ENCODE results near the gene PTPRK. TPM values are rescaled to one million over a fixed set of nuclear protein-coding genes. Genes with fewer than 3 reads are reported as not detected.

The PTPRK gene
- total and polyA plus RNA-seq, 2 experiments from 2014 or later = 26.9 to 56.4 TPM

DNA sequence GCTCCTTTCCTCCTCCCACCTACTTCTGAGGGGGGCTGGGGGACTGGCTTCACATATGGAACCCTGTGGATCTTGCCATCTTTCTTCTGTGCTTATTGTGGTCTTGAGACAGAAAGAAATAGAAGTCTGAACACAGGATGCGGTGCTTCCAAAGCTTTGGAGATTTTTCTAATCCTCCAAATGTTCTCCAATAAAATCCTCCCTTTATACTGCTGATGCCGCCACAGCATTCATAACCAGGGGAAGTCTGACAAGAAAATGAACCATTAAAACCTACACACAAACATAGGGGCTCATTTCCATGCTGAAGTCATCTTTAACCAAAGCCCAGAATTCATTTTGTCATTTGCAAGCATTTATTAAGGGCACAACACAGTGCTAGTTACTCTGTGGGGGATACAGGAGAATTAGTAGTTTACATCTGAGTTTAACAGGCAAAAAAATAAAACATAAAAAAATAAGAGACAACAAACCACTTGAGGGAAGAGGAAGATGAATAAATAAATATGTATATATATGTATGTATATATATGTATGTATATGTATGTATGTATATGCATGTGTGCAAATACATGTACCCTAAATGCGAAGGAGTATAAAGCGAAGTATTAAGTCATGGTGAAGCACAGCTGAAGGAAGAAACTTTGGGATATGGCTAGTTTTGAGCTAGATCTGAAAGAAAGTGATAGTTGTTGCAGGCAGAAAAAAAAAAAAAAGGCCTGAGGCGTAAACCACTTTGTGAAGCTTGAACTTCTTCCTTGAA is 5.9 kb upstream of the PTPRK start:
- TF ChIP-seq STAT1 (IDR thresholded peaks at IDR 0.05; ENCODE audit: unreplicated experiment) = no peak
- TF ChIP-seq JUNB (IDR thresholded peaks at IDR 0.05; ENCODE audit: unreplicated experiment) = no peak
- TF ChIP-seq, protein P1, sequence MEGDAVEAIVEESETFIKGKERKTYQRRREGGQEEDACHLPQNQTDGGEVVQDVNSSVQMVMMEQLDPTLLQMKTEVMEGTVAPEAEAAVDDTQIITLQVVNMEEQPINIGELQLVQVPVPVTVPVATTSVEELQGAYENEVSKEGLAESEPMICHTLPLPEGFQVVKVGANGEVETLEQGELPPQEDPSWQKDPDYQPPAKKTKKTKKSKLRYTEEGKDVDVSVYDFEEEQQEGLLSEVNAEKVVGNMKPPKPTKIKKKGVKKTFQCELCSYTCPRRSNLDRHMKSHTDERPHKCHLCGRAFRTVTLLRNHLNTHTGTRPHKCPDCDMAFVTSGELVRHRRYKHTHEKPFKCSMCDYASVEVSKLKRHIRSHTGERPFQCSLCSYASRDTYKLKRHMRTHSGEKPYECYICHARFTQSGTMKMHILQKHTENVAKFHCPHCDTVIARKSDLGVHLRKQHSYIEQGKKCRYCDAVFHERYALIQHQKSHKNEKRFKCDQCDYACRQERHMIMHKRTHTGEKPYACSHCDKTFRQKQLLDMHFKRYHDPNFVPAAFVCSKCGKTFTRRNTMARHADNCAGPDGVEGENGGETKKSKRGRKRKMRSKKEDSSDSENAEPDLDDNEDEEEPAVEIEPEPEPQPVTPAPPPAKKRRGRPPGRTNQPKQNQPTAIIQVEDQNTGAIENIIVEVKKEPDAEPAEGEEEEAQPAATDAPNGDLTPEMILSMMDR (conservative IDR thresholded peaks at IDR 0.05; ENCODE audit: low read depth in 2 of 2) = no peak
- TF ChIP-seq, protein P2, sequence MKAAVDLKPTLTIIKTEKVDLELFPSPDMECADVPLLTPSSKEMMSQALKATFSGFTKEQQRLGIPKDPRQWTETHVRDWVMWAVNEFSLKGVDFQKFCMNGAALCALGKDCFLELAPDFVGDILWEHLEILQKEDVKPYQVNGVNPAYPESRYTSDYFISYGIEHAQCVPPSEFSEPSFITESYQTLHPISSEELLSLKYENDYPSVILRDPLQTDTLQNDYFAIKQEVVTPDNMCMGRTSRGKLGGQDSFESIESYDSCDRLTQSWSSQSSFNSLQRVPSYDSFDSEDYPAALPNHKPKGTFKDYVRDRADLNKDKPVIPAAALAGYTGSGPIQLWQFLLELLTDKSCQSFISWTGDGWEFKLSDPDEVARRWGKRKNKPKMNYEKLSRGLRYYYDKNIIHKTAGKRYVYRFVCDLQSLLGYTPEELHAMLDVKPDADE (IDR thresholded peaks at IDR 0.05) = no peak
- no peak for TF ChIP-seq NANOG (IDR thresholded peaks at IDR 0.05; ENCODE audit: borderline replicate concordance)
- TF ChIP-seq EZH2 (IDR thresholded peaks at IDR 0.05; ENCODE audit: low read depth, unreplicated experiment) = no peak
- TF ChIP-seq, protein P3, sequence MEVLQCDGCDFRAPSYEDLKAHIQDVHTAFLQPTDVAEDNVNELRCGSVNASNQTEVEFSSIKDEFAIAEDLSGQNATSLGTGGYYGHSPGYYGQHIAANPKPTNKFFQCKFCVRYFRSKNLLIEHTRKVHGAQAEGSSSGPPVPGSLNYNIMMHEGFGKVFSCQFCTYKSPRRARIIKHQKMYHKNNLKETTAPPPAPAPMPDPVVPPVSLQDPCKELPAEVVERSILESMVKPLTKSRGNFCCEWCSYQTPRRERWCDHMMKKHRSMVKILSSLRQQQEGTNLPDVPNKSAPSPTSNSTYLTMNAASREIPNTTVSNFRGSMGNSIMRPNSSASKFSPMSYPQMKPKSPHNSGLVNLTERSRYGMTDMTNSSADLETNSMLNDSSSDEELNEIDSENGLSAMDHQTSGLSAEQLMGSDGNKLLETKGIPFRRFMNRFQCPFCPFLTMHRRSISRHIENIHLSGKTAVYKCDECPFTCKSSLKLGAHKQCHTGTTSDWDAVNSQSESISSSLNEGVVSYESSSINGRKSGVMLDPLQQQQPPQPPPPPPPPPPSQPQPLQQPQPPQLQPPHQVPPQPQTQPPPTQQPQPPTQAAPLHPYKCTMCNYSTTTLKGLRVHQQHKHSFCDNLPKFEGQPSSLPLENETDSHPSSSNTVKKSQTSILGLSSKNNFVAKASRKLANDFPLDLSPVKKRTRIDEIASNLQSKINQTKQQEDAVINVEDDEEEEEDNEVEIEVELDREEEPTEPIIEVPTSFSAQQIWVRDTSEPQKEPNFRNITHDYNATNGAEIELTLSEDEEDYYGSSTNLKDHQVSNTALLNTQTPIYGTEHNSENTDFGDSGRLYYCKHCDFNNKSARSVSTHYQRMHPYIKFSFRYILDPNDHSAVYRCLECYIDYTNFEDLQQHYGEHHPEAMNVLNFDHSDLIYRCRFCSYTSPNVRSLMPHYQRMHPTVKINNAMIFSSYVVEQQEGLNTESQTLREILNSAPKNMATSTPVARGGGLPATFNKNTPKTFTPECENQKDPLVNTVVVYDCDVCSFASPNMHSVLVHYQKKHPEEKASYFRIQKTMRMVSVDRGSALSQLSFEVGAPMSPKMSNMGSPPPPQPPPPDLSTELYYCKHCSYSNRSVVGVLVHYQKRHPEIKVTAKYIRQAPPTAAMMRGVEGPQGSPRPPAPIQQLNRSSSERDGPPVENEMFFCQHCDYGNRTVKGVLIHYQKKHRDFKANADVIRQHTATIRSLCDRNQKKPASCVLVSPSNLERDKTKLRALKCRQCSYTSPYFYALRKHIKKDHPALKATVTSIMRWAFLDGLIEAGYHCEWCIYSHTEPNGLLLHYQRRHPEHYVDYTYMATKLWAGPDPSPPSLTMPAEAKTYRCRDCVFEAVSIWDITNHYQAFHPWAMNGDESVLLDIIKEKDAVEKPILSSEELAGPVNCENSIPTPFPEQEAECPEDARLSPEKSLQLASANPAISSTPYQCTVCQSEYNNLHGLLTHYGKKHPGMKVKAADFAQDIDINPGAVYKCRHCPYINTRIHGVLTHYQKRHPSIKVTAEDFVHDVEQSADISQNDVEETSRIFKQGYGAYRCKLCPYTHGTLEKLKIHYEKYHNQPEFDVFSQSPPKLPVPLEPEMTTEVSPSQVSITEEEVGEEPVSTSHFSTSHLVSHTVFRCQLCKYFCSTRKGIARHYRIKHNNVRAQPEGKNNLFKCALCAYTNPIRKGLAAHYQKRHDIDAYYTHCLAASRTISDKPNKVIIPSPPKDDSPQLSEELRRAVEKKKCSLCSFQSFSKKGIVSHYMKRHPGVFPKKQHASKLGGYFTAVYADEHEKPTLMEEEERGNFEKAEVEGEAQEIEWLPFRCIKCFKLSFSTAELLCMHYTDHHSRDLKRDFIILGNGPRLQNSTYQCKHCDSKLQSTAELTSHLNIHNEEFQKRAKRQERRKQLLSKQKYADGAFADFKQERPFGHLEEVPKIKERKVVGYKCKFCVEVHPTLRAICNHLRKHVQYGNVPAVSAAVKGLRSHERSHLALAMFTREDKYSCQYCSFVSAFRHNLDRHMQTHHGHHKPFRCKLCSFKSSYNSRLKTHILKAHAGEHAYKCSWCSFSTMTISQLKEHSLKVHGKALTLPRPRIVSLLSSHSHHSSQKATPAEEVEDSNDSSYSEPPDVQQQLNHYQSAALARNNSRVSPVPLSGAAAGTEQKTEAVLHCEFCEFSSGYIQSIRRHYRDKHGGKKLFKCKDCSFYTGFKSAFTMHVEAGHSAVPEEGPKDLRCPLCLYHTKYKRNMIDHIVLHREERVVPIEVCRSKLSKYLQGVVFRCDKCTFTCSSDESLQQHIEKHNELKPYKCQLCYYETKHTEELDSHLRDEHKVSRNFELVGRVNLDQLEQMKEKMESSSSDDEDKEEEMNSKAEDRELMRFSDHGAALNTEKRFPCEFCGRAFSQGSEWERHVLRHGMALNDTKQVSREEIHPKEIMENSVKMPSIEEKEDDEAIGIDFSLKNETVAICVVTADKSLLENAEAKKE (CRISPR knock-in tag; IDR thresholded peaks at IDR 0.05) = no peak
- H3K27ac Mint-ChIP-seq = no peak overlapping the region
- Histone ChIP-seq H3F3A (replicated peaks; ENCODE audit: low read depth) (no peaks in the 10 kb centered on the region), H2AFZ (no peak overlapping the region), H3K27me3 (ENCODE audit: insufficient read depth) (no peaks in the 10 kb centered on the region), H3K27ac (ENCODE audit: low read depth) (no peak overlapping the region), H3K79me2 (replicated peaks; ENCODE audit: insufficient read depth) (no peaks in the 10 kb centered on the region), H3K4me3 (no peak overlapping the region), H3K9me2 (ENCODE audit: insufficient read depth) (no peaks in the 10 kb centered on the region), H3K36me3 (ENCODE audit: insufficient read depth) (no peaks in the 10 kb centered on the region), H3K4me1 (ENCODE audit: insufficient read depth) (peaks cover 3% of the 10 kb centered on the region; the same call in 1 of the 2 replicates), H3K4me2 (no peak overlapping the region), H4K20me1 (replicated peaks; ENCODE audit: insufficient read depth) (no peaks in the 10 kb centered on the region)
- no peak overlapping the region for H3K4me3 Mint-ChIP-seq
- H3K36me3 Mint-ChIP-seq (ENCODE audit: low read depth) = no peaks in the 10 kb centered on the region
- H3K4me1 Mint-ChIP-seq = peaks cover 21% of the 10 kb centered on the region
- ATAC-seq (no peak), DNase-seq (ENCODE audit: low spot score) (no peak)
- H3K27me3 Mint-ChIP-seq (ENCODE audit: insufficient read depth, low read depth, poor library complexity) = no peaks in the 10 kb centered on the region
- no peaks in the 10 kb centered on the region for H3K9me3 Mint-ChIP-seq
